ENCODE measurements around the gene TMEM184B.
"Not testable (repeated sequence)": the region's sequence is repeated elsewhere in the genome, so short reads cannot be mapped to it uniquely, and the experiment has no call there.

The TMEM184B gene

GRCh38 chr22:38247713-38248112 is 25.1 kb downstream of the TMEM184B start:
- DNase-seq, result no peak

DNA sequence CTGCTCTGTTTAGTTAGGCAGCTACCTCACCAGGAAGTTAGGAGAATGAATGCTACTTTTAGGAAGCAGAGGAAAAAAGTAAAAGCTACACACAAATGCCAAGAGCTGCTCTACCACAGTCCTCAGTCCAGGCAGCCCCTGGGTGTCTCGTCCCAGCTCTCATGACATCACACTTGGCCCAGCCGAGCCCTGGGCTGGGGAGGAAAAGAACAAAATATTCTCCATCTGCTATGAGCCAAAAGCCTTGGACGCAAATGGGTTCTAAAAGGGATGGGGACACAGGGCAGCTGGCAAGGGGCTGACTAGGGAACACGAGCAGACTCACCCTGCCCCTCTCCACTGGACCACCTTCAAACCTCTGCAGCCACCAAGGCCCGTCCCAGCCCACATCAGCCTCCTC is 26.1 kb downstream of the TMEM184B start:
- DNase-seq, result no peak

GRCh38 chr22:38246046-38246658 is 26.7 kb downstream of the TMEM184B start:
- DNase-seq, result no peak

GRCh38 chr22:38244106-38244505 is 28.7 kb downstream of the TMEM184B start:
- no peak for DNase-seq

- no peak for DNase-seq
Observed at GRCh38 chr22:38243007-38243765, 29.6 kb downstream of the TMEM184B start.

- DNase-seq, result no peak
Observed at GRCh38 chr22:38240734-38241252, 32.0 kb downstream of the TMEM184B start.

DNA sequence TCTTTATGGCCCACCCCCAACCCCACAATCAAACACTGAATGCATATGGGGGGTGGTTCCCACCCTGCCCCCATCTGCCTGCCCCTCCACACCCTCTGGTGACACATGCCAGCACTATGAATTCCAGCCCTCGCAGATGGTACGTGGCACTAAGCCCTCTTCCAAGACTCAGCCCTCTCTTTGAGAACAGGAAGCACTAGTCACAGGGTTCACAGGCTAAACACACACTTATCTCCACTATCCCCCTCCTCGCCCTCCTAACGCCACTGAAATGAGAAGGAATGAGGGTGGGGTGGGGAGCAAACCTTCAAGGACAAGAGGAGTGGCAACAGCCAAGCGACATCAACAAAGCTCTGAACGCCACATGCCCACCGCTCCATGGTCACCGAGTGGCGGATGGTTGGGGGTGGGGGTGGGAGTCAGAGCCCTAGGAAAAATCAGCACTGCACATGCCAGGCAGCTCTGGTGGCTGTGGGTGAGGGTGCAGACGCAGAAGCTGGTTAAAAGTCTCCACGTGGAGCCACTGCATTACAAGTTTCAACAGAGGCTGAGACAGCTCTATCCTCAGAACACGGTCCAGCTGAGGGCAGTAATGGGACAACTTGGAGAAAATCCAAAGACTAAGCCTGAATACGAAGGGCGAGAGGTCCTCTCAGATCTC is 33.6 kb downstream of the TMEM184B start:
- no peak for DNase-seq

GRCh38 chr22:38238519-38239071 is 34.2 kb downstream of the TMEM184B start:
- DNase-seq, result no peak

DNA sequence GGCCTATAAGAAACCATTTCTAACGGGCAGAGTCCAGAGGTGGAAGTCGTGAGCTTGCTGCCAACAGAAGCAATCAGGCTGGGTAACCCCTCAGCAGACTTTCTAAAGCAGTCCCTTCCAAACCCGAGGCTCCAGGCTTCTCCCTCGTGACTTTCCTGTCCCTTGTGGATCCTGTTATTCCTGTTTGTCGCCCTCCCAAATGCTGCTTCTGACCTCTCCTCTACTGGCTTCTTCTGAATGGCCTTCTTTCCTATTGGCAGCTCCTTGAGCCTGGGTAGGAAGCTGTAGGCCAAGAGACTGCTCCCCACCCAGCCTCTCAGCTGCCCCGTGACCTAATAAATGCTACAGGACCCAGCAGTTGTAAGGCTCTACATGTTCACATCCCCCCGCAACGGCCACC is 36.0 kb downstream of the TMEM184B start:
- DNase-seq, result no peak

- DNase-seq, result no peak
Observed at GRCh38 chr22:38235240-38235850, 37.5 kb downstream of the TMEM184B start.

DNA sequence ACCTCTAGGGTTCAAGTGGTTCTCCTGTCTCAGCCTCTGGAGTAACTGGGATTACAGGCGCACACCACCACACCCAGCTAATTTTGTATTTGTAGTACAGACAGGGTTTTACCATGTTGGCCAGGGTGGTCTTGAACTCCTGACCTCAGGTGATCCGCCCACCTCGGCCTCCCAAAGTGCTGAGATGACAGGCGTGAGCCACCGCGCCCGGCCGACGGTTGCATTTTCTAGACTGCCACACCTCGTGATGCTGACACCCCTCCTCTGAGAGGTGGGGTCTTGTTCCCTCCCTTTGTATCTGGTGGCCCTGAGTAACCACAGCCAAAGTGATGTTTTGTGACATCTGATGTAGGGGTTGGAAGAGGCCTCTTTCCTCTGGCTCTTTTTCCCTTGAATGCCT is 39.0 kb downstream of the TMEM184B start:
- not testable (repeated sequence) for DNase-seq

DNA sequence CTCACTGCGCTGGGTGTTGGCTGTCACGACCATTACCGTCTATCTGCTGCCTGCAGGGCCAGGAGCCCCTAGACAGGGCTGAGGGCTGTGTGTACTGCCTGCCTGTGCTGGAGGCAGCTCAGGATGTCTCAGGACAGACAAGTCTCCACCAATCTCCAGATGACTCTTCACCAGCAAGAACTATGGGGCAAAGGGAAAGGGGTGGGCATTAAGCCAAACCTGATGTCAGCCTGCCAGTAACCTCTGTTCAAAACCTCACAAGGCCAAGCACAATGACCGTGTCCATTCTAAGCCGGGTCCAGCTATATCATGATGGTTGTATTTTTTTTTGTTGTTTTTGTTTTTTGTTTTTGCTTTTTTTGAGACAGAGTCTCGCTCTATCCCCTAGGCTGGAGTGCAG is 39.4 kb downstream of the TMEM184B start:
- no peak for DNase-seq

- no peak for DNase-seq
Observed at GRCh38 chr22:38232196-38232595, 40.6 kb downstream of the TMEM184B start.

DNA sequence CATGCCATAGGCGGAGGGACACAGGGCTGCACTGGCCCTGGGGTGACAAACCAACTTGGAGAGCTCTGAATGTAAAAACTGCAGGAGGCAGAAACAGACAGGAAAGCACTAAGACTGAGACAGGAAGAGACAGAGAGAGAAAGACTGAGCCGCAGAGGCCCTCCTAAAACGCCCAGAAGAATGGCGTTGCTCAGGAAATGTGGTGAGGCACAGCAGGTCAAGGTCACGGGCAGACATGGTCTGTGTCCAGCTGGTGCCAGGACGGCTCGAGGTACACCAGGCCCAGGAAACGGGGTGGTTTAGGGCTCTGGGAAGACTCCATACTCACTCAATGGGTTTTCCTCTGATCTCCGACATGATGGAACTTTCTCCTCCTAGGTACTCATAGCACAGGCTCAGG is 41.9 kb downstream of the TMEM184B start:
- no peak for DNase-seq

DNA sequence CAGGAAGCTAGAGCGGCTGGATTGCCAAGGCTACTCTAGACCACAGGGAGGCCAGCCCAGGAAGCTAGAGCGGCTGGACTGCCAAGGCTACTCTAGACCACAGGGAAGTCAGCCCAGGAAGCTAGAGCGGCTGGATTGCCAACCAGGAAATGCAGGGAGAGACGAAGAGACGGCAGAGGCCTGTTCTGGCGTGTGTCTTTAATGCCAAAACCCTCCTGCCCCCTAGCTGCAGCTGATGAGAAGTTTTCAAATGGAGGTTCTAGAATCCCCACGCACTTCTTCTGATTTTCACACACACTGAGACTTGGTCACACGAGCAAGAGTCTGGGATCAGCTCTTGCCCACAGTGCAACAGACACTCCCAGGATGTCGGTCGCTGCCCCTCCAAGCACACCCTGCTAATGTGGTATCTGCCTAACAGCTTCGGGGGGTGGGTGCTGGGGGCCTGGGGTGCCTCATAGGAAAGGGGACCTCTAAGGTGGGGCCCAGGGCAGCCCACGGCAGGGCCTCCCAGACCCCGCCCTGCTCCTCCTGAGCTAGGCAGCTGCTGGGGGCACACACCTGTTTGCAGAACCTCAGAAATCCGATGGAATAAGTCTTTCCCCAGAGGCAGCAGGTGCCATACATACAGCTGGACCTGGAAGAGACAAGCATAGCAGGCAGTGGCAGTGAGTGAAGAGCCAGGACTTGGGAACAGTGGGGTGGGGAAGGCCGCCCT is 42.5 kb downstream of the TMEM184B start:
- peak in 1 of 4 experiments; percentile 8 for DNase-seq

DNA sequence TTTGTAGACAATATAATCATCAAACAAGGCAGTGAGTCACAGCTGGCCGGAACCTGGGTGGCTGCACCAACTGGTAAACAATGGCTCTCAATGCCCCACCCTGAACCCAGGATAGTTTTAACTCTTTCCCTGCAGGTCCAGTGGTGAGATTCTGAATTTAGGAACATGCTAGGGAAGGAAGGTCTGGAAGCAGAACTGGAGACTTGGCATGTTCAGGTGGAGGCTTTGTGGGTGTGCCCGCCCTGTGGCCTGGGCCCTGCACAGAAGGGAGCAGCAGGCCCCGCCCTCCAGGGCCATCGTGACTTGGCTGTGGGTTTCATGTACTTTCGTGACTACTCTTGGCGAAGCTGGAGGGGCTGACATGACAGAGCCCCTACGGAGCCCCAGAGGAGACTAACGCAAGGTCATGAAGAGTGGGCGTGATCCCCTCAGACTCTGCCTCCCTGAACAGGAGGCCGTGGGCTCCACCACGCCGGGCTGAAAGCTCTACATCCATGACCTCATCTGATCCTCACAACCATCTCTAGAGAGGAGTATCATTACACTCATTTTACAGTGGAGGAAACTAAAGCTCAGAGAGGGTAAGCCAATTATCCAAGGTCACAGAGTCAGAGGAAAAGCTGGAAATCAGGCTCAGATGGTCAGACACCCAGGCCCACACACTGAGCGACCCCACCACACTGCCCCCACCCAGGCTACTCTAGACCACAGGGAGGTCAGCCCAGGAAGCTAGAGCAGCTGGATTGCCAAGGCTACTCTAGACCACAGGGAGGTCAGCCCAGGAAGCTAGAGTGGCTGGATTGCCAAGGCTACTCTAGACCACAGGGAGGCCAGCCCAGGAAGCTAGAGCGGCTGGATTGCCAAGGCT is 43.7 kb downstream of the TMEM184B start:
- DNase-seq, result no peak

GRCh38 chr22:38228326-38228872 is 44.4 kb downstream of the TMEM184B start:
- DNase-seq, result no peak

DNA sequence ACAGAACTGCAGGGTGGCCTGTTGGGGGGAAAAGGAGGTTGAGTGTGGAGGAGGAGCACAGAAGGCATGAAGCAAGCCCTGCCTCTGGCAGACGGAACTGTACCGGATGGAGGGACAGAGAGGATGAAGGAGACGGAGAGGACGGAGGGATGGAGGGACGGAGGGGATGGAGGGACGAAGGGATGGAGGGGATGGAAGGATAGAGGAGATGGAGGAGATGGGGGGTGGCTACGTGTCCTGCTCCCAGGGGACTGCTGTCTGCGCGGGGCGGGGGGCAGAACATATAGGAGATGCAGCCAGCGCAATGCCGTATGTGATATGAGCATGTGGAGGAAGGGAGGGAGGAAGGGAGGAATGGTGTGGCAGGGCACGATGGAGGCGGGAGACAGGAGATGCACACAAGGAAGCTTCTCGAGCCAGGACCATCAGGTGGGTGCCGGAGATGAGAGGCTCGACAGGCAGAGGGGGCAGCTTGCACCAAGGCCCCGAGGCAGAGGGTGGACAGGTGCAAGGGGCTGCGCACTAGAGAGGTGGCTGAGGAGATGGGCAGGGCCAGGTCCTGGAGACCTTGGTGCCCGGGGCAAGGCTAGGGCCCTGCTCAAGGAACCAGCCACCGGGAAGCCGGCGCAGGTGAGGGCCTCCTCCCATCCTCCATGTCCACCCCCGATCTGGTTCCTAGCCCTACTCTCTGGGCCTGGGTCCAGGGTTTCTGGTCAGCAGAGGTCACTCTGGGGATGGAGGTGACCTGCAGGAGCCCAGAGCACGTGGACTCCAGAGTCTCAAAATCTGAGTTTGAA is 45.8 kb downstream of the TMEM184B start:
- DNase-seq, result no peak

DNA sequence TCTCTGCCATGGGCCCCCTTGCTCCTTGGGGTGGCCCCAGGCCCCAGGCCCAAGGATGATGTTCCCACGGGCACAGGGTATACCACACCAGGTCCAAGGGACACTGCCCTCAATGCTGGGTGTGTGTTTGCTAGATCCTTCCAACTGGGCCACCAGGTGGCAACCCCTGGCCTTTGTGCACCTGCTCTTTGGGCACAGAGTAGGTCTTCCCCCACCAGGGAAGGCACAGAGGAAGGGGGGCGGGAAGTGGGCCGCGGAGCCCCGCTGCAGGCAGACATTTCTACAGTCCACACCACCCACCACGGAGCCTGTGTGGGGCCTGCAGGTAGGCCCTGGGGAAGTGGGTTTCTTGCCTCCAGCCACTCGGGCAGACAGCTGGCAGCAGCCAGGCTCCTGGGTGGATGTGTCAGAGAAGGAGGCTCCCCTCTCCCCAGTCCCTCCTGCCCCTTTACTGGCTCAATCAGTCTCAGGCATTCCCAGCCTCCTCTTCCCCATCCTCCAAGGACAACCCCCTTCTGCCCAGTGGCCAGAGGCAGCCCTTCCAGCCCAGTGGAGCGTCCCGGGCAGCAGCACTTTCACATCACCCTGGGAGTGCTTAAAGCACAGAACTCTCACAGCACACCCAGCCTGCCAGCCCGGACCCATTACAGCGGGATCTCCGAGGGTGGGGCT is 49.4 kb downstream of the TMEM184B start:
- no peak for DNase-seq

DNA sequence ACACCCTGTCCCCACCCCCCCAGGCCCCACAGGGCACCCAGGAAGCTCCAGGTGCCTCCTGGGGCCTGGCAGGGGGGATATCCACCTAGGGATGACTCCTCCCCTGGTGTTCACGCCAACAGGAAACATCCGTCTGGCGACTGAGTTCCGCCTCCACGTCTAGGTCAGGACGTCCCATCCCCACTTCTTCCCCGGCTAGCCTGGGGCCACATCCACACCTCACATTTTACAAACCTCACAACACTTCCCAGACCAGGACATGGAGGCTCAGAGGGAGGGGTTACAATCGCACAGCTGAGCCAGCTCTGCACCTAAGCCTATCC is 50.1 kb downstream of the TMEM184B start:
- no peak for DNase-seq
